Measurements from ENCODE around the gene TC2N.

The TC2N gene

DNA sequence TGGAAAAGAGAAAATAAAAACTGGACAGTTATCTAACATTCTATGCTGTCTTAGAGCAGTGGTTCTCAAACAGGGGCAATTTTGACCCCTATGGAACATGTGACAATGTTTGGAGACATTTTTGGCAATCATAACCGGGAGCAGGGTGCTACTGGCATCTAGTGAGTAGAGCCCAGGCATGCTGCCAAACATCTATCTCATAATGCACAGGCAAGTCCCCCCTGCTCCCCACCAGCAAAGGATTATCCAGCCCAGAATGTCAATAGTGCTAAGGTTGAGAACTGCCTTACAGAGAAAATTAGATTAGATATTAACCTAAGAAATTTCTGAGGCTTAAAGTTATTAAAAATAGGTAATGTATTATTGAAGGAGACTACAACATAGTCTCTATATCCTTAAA is 112.5 kb downstream of the TC2N start:
- POLR2A ChIA-PET: no interaction called here
- no peak for DNase-seq (ENCODE audit: extremely low spot score)
- CTCF ChIA-PET: no interaction called here
- no peak for TF ChIP-seq FOXK2 (IDR thresholded peaks at IDR 0.05)
- TF ChIP-seq ARNT (IDR thresholded peaks at IDR 0.05): no peak
- no peak for TF ChIP-seq BHLHE40 (IDR thresholded peaks at IDR 0.05; ENCODE audit: borderline replicate concordance)
- no peak for TF ChIP-seq NFRKB (IDR thresholded peaks at IDR 0.05)
- TF ChIP-seq CTBP1 (IDR thresholded peaks at IDR 0.05; ENCODE audit: borderline replicate concordance): no peak
- TF ChIP-seq SP1 (IDR thresholded peaks at IDR 0.05): no peak
- TF ChIP-seq FOXA1 (IDR thresholded peaks at IDR 0.05): no peak
- TF ChIP-seq SUZ12 (IDR thresholded peaks at IDR 0.05): no peak
- TF ChIP-seq HDGF (IDR thresholded peaks at IDR 0.05; ENCODE audit: borderline replicate concordance): no peak
- no peak for TF ChIP-seq LEF1 (IDR thresholded peaks at IDR 0.05; ENCODE audit: borderline replicate concordance)
- no peak for TF ChIP-seq ELF4 (IDR thresholded peaks at IDR 0.05)
- no peak for TF ChIP-seq TARDBP (IDR thresholded peaks at IDR 0.05)
- TF ChIP-seq, protein P1, sequence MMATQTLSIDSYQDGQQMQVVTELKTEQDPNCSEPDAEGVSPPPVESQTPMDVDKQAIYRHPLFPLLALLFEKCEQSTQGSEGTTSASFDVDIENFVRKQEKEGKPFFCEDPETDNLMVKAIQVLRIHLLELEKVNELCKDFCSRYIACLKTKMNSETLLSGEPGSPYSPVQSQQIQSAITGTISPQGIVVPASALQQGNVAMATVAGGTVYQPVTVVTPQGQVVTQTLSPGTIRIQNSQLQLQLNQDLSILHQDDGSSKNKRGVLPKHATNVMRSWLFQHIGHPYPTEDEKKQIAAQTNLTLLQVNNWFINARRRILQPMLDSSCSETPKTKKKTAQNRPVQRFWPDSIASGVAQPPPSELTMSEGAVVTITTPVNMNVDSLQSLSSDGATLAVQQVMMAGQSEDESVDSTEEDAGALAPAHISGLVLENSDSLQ (IDR thresholded peaks at IDR 0.05): no peak
- TF ChIP-seq L3MBTL2 (conservative IDR thresholded peaks at IDR 0.05): no peak
- no peak for TF ChIP-seq ZNF384 (IDR thresholded peaks at IDR 0.05)
- TF ChIP-seq FOXM1 (IDR thresholded peaks at IDR 0.05; ENCODE audit: borderline replicate concordance): no peak

DNA sequence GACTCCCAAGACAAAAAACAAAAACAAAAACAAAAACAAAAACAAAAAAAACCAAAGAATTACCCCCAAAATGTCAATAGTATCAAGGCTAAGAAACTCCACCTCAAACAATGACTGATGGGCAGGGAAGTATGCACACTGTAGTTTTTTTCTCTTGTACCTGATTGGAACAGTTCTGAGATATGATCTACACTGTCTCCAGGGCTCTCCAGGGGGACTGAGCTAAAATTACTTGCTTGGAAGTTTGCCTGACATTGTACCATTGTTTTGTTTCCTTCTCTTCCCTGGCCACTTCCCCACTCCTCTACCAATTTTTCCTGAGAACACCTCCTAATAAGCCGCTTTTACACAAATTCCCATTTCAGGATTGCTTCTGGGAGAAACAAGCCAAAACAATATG is 113.2 kb downstream of the TC2N start:
- no peak for DNase-seq (ENCODE audit: extremely low spot score)
- ChIA-PET CTCF (no interaction called here), POLR2A (no interaction called here)
- TF ChIP-seq FOXM1 (IDR thresholded peaks at IDR 0.05; ENCODE audit: borderline replicate concordance) (no peak), TARDBP (IDR thresholded peaks at IDR 0.05) (no peak), FOXK2 (IDR thresholded peaks at IDR 0.05) (no peak), ARNT (IDR thresholded peaks at IDR 0.05) (no peak), CTBP1 (IDR thresholded peaks at IDR 0.05; ENCODE audit: borderline replicate concordance) (no peak), LEF1 (IDR thresholded peaks at IDR 0.05; ENCODE audit: borderline replicate concordance) (no peak), BHLHE40 (IDR thresholded peaks at IDR 0.05; ENCODE audit: borderline replicate concordance) (no peak), L3MBTL2 (conservative IDR thresholded peaks at IDR 0.05) (no peak), HDGF (IDR thresholded peaks at IDR 0.05; ENCODE audit: borderline replicate concordance) (no peak), NFRKB (IDR thresholded peaks at IDR 0.05) (no peak), ZNF384 (IDR thresholded peaks at IDR 0.05) (no peak), FOXA1 (IDR thresholded peaks at IDR 0.05) (no peak), ELF4 (IDR thresholded peaks at IDR 0.05) (no peak), SUZ12 (IDR thresholded peaks at IDR 0.05) (no peak), SP1 (IDR thresholded peaks at IDR 0.05) (no peak)
- TF ChIP-seq, protein P1 (IDR thresholded peaks at IDR 0.05): no peak

DNA sequence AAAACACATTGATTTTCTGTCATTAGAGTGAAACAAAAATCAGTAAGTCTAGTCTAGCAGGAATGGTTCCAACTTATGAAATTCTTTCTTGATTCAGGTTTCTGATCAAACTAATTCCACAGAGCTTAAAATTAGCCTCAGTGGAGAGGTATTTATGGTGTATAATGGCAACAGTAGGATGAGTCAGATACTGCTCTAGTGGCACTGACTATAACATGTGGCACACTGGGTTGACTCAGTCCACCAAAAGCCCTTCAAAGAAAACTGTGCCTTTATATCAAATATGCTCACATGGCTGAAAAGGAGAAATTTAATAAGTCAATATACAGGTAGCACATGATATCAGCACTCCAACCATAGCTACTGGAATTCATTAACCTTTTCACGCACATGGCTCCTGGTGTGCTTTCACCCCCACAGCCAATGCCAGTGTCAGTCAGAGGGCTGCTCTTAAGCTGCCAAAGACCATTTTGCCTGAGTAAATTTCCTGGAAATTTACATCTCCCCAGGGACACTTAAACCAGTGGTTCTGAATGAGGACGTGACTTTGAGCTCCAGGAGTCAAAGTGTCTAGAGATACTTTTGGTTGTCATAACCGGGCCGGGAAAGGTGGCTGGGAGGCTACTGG is 113.7 kb downstream of the TC2N start:
- CTCF ChIA-PET: no interaction called here
- TF ChIP-seq FOXA1 (IDR thresholded peaks at IDR 0.05) (no peak), SUZ12 (IDR thresholded peaks at IDR 0.05) (no peak)
- TF ChIP-seq, protein P1 (IDR thresholded peaks at IDR 0.05): 0 out of 2 replicates have a peak, but pooled peaks have one; percentile 9
- DNase-seq (ENCODE audit: extremely low spot score): peak; percentile 16
- POLR2A ChIA-PET: no interaction called here

DNA sequence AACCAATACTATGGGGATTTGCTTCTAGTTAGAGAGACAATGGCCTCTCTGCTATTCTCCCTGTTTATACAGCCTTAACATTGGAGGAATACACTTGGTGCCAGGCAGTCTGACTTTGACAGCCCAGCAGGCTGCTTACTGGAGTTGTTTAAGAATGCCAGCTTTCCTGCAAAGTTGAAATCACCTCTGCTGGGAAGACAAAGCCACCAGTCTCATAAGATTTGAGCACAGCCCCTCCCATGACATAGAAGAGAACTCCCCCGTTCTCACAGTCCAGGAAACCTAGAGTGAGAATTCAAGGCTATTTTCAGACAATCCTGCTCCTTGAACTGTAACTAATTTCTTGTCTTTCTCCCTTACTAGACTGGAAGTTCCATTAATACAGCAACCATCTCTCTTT is 114.4 kb downstream of the TC2N start:
- no peak for DNase-seq (ENCODE audit: extremely low spot score)
- CTCF ChIA-PET: no interaction called here
- TF ChIP-seq SP1 (IDR thresholded peaks at IDR 0.05) (no peak), ARNT (IDR thresholded peaks at IDR 0.05) (no peak), HDGF (IDR thresholded peaks at IDR 0.05; ENCODE audit: borderline replicate concordance) (no peak), NFRKB (IDR thresholded peaks at IDR 0.05) (no peak), FOXM1 (IDR thresholded peaks at IDR 0.05; ENCODE audit: borderline replicate concordance) (no peak), BHLHE40 (IDR thresholded peaks at IDR 0.05; ENCODE audit: borderline replicate concordance) (no peak), L3MBTL2 (conservative IDR thresholded peaks at IDR 0.05) (no peak), FOXK2 (IDR thresholded peaks at IDR 0.05) (no peak), ZNF384 (IDR thresholded peaks at IDR 0.05) (no peak), LEF1 (IDR thresholded peaks at IDR 0.05; ENCODE audit: borderline replicate concordance) (no peak)
- TF ChIP-seq, protein P1 (IDR thresholded peaks at IDR 0.05): no peak
- POLR2A ChIA-PET: no interaction called here

DNA sequence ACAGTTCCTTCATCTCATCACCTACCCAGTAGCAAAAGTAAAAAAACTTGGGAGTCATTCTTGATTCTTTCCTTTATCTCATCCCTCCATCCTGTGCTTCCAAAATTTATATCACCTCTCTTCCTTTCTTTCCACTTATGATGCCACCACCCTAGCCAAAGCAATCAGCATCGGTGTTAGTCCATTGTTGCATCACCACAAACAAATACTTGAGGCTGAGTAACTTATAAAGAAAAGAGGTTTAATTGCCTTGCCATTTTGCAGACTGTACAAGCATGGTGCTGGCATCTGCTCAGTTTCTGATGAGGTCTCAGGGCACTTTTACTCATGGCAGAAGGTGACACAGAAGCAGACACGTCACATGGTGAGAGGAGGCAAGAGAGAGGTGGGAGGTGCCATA is 115.6 kb downstream of the TC2N start:
- CTCF ChIA-PET: no interaction called here
- POLR2A ChIA-PET: no interaction called here
- TF ChIP-seq NFRKB (IDR thresholded peaks at IDR 0.05): no peak
- no peak for TF ChIP-seq L3MBTL2 (conservative IDR thresholded peaks at IDR 0.05)
- TF ChIP-seq, protein P1 (IDR thresholded peaks at IDR 0.05): no peak
- TF ChIP-seq ZNF384 (IDR thresholded peaks at IDR 0.05): no peak
- TF ChIP-seq CTBP1 (IDR thresholded peaks at IDR 0.05; ENCODE audit: borderline replicate concordance): no peak
- no peak for TF ChIP-seq ELF4 (IDR thresholded peaks at IDR 0.05)
- no peak for TF ChIP-seq HDGF (IDR thresholded peaks at IDR 0.05; ENCODE audit: borderline replicate concordance)
- TF ChIP-seq FOXM1 (IDR thresholded peaks at IDR 0.05; ENCODE audit: borderline replicate concordance): no peak
- TF ChIP-seq TARDBP (IDR thresholded peaks at IDR 0.05): no peak
- no peak for TF ChIP-seq SUZ12 (IDR thresholded peaks at IDR 0.05)
- TF ChIP-seq LEF1 (IDR thresholded peaks at IDR 0.05; ENCODE audit: borderline replicate concordance): no peak
- TF ChIP-seq SP1 (IDR thresholded peaks at IDR 0.05): no peak
- TF ChIP-seq FOXK2 (IDR thresholded peaks at IDR 0.05): no peak
- no peak for TF ChIP-seq ARNT (IDR thresholded peaks at IDR 0.05)
- no peak for TF ChIP-seq FOXA1 (IDR thresholded peaks at IDR 0.05)
- TF ChIP-seq BHLHE40 (IDR thresholded peaks at IDR 0.05; ENCODE audit: borderline replicate concordance): no peak
- DNase-seq (ENCODE audit: extremely low spot score): no peak
